HTR-8/SVneo (cell line): ENCODE measurements around the gene RAMACL.
"Not testable (repeated sequence)": the region's sequence is repeated elsewhere in the genome, so short reads cannot be mapped to it uniquely, and the experiment has no call there.

ENCODE experiments used
- DNase-seq: peaks from one replicate; pipeline ENCODE4 v3.0.0; 2011; ENCODE audit warnings: low spot score, mixed read lengths; ENCODE audit not compliant: insufficient read length
- FAIRE-seq: peaks from 2 replicates; lab custom pipeline; 2011; peaks lifted over from hg19 to GRCh38; lab: Jason Lieb, UNC

RAMACL gene

DNA sequence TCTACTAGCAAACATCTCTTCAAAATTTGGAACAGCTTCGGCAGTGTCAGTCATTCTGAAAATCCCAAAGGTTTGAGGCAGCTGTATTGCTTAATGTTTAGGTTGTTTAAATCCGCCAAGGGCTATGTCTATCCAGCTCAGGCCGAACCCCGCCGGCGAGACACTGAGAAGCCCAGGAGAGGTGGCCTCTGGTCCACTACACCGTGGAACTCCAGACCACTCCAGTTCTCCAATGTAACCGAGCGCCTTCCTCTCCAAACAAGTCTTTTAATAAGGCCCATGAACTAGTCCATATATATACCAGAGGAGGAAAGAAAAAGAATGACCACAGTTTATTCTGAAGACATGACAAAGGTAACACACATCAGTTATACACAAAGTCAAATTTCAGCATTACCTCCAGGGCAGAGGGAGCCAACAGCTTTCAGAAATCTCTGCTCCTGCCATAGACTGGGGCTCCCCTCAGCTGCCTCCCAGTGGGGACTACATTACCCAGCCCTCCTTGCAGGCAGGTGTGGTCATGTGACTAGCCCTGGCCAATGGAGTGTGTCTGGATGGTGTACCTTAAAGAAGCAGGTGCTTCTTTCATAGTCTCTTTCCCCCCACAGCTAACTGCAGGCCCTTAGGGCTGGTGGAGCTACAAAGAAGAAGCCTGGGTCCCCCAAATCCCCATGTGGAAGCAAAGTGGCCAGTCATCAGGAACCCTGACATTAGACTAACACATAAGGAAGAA, at the start of gene RAMACL:
Gene RAMACL, minus strand, starts transcription at position 255 of the 733 bp plus-strand sequence. Its CDS starts 201 bp downstream, at position 54.
- no peak for FAIRE-seq
- DNase-seq, result no peak

DNA sequence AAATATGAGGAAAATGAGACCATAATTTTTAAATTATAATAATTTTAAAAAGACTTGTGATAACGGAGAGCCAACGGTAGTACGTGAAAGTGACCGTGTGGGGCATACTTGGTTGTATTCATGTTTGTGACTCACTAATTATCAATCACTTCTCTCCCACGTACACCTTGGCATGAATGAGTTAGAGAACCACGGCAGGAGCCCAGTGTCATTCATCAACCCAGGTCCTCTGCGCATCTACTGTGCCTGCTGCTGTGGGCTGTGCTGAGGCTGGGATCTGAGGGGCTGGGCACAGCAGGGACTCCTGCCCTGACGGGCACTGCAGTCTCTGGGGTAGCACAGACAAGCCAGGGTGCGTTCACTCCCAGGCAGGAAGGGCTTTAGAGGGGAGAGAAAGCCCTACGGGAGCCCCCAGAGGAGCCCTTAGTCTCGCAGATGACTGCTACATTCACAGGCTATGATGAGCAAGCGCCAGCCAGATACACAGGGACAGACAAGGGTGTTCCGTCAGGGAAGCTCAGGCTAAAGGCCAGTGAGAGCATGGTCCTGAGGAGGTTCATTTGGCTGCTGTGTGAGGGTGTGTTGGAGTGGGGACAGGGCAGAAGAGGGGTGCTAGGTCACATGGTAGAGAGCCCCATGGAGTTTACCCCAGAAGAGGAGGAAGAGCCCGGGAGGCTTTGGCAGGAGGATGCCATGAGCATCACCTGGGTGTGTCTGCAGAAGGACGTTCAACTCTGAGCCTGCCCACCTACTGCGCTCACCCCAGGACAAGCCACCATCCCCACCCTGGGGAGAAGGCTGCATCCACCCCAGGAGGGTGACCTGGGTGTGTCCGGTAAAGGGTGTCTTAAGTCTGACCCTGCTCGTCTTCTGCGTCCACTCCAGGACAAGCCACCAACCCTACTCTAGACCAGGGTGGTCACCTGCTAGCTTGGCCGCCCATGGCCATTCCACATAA, 48.8 kb upstream of the RAMACL start:
- DNase-seq (no peak), FAIRE-seq (no peak)

DNA sequence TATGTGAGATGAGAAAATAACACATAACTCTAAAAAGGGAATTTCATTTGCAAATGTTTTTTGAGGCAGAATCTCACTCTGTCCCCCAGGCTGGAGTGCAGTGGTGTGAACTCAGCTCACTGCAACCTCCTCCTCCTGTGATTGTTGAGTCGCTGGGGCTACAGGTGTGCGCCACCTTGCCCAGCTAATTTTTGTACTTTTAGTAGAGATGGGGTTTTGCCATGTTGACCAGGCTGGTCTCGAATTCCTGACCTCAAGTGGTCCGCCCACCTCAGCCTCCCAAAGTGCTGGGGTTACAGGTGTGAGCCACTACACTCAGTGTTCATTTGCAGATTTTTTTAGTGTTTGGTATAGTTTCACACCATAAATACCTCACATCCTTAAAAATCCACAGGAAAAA, 48.1 kb upstream of the RAMACL start:
- FAIRE-seq, DNase-seq: not testable (repeated sequence)

DNA sequence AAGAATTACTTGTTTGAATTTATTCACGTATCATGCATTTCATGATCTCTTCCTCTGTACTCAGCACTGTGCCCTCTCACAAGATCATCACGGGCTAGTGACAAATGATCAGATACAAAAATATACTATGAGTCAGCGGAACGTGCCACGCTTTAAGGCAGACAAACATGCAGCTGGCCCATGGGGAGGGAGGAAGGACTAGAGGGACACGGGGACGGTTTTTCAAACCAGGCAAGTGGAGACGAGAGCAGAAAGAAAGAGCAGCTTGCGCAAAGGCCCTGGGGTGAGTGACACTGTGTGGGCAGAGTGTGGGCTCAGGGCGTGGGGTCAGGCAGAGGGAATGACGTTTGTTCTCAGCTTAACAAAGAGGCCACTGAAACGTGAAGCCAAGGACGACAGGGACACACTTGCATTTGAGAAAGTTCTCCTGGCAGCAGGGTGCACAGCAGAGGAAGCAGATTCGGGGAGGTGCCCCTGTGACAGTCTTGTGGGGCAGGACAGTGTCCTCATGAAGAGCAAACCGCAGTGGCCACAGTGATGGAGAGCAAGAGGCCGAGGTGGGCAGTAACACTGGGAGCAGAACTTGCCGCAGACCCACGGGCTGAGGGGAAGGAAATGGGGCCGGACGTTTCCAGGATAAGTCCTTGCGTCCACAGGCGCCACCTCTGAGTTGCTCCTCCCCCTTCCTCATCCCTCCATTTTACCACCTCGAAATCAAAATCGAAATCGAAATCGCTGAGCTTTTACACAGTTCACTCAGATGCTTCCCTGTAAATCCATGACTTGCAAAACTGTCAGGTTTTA, 47.5 kb upstream of the RAMACL start:
- no peak for FAIRE-seq

DNA sequence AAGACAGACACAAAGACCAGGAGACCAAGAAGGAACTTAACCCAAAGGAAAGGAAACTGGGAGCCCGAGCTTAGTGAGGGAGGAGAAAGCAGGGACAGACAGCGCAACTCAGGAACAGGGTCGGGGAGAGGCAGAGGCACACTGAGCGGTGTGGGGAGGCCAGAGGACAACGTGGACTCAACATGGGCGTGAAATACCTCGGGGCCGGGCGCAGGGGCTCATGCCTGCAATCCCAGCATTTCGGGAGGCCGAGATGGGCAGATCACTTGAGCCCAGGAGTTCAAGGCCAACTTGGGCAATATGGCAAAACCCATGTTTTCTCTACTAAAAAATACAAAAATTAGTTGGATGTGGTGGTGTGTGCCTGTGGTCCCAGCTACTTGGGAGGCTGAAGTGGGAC, 46.3 kb upstream of the RAMACL start:
- no peak for DNase-seq
- no peak for FAIRE-seq

More for the DNA sequence above, 47.5 kb upstream of the RAMACL start:
- no peak for DNase-seq

DNA sequence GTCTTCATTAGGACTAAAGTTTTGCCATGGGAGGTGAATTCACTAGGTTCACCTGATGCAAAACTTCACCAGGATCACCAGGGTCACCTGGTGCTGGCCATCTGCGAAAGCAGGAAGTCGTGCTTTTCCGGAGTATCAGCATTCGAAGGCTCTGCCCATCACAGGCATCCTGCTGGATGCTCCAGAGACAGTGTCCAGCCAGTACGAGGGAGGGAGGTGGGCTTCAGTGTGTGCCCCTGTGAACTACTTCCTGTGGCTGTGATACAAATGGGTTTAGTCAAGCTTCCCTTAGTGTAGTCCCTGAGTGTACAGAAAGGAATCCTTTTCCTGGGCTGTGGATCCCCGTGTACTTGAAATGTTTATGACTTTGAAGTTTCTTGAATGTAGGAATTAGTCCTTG, 44.0 kb upstream of the RAMACL start:
- FAIRE-seq, result no peak
- no peak for DNase-seq

DNA sequence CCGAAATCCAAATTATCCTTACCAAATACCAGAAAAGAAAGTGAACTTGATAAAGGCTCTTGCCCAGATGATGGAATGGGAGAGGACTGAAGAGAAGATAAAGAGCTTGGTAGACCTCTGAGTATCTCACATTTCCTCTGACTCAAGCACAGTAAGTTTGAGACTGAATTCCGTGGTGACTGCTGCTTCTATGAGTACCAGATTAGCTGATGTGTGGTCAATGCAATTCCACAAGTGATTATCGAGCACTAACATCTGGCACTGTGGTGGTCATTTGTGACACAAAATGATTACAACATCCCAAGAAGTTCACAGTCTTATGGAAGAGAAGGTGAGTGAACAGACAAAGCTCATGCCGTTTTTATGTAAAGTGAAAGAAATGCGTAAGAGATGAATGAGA, 43.1 kb upstream of the RAMACL start:
- FAIRE-seq (no peak), DNase-seq (no peak)

DNA sequence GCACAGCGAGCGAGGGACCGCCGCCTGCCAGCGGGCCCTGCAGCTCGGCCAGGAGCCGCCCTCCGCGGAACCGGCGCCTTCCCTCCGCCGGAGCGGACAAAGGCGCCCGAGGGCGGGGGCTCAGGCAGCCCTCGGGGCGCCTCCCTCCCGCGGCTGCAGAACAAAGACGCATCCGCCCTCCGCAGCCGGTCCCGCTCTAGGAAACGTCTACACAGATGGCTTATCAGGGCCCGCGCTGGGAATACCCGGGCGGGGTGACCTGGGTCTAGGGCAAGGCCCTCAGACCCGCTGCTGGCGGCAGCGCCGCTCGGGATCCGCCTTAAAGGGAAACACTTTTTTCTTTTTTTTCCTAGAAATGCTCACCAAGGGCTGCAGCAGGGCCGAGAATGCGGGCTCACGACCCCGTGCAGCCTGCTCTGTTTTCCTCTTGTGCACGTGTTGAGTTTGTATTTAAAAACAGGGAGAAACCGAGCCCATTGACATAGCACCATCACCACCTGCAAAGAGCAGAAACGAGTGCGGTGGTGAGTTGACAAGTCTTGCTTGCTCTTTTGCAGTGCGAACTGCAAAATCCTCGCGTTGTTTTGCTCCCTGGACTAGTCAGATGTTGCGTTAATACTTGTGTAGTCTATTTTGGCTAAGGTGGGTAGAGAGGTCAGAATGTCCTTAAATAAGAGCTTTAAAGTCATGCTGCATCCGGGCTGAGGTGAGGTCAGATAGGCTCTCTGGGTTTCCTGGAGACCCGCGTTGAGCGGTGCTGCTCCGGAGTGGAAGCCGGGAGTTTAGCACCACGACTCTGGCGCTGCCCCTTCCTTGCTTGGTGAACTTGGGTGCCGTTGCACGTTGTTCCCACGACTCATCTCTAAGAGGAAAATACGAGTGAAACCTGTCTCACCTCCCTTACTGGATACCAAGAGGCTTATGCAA, 41.7 kb upstream of the RAMACL start:
- DNase-seq (peak; percentile 22), FAIRE-seq (no peak)

DNA sequence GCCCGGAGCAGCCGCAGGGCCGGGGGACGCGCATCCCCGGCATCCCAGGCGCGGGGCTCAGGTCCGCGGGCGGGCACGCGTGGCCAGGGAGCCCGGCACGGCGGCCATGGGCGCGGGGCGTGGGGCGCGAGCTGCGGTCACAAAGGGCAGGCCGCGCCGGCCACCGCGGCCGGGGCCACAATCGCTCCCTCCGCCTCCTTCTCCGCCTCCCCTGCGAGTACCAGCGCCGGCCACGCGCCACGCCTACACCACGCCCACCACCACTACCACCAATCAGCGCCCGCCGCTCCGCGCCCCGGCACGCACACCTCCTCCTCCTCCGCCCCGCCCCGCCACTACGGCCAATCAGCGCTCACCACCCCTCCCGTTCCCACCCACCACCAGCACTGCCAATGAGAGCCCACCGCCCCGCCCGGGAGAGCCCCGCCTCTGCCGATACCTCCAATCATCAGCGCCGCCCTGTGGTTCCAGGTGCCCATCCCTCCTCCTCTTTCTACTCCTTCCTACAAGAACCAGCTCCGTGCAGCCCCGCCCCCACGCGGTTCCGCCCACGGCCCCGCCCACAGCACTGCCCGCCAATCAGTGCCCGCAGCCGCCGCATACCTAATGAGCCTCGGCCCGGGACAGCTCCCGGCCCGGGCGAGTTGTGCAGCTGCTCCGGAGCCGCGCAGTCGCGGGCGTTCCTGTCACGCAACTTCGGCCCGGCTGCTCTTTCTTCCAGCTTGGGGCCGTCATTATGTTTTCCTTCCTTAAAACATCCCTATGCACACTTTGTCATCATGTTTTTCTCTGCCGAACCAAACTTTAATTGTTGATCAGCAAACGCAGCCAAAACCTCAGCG, 40.8 kb upstream of the RAMACL start, which contains the start of gene RPS6KA2:
Gene RPS6KA2, minus strand, starts transcription at position 219 of the 842 bp plus-strand sequence. CDS start 232 bp downstream, outside the sequence.
- DNase-seq, result peak; percentile 90
- FAIRE-seq, result peak; percentile 93

DNA sequence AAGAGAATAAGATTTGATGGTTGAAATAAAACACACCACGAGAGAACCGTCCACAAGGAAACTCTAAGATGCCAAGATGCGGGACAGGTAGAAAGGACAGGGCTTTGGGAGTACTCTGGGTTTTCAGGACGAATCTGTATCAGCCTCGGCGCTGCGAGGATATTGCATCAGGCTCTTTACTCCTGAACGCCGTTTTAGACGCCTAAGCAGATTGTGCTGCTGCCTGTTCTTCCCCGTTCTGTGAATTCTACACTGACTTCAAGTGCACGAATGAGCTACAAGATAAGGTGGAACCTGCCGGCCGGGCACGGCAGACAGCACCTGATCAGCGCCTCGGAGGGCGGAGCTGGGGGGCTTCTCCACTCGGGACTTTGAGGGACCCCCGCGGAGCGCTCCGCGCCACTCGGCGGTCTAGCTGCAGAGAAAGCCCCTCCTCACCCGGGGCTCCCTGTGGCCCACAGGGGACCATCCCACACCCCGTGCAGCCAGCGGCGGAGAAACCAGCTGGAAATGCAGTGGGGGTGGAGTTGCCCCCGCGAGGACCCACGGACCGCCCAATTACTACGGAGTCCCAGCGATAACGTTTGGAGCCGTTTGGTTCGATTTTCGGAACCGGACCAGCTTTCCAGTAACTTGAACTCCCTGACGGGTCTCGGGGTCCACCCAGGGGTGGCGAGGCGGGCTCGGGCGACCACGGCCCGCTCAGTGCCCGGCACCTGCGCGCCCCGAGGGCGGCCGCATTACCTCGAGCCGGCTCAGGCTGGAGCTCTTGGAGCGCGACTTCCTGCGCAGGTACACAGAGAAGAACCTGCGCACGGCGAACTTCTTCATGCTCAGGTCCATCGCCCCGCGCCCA, 39.9 kb upstream of the RAMACL start:
- no peak for FAIRE-seq
- no peak for DNase-seq

DNA sequence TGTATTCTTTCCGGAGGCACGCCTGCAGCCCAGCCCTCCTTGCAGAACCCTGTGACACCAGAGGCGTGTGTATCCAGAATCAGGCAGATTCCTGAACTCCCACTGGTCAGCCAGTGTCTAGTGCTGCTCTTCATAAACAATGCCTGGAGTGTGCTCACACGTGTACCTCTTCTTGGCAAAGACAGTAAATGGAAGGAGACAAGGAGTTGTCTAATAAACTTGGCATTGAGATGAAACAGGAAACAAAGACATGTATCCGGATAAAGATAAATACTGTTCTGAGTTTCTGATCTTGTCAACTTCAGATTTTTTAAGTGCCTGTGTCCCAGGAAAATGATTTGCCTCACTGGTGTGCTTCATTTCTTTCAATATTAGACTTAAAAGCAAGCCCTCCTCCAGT, 38.9 kb upstream of the RAMACL start:
- DNase-seq, result no peak
- no peak for FAIRE-seq

DNA sequence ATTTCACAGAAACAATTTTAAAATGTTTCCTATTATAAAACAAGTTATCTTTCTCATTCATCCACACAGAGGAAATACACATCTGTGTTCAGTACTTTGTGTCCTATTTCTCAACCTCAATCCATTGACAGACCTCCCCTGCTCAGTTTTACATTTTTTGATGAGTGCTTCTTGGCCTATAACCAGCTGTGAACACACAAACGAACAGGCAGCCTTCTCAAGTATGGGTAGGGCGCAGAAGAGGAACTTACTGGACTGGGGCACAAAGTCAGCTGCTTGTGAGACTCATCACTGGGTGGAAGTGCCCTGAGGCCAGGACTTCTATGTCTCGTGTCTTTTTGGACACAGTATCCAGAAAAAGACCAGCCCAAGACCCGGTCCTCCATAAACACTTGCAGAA, 37.8 kb upstream of the RAMACL start:
- DNase-seq (no peak), FAIRE-seq (no peak)

DNA sequence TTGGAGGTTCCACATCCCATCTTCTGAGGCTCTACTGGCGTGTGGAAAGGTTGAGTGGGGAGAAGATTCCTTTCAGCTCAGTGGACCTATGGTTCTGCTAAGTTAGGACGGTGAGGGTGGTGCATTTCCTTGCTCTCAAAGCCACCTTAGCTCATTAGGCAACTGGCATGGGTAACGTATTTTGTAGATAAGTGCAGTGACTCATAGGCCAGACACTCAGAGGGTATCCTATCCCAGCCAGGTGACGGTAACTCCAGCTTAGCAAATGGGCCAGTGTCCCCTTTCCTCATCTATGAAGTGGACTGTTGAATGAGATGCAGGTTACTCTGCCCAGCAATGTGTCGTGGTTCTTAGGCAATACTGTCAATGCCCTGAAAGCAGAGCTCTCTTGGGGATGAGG, 36.8 kb upstream of the RAMACL start:
- FAIRE-seq, result no peak
- no peak for DNase-seq

DNA sequence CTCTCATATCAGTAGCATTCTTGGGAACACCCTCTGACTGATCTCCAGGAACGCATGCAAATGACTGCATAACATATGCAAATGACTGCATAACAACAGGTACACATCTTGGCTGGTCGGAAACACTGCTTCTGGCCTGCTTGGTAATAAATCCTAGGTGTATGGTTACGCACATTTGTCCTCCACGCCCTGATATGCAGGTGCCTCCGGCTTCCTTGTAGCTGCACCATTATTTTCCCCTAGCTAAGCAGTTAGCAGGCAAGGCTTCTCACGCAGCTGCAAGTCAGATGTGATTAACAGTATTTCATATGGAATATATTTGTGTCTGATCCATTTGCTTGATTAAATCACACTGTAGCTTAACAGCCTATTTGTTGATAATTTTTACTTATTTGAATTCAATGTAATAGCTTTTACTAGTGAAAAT, 34.6 kb upstream of the RAMACL start:
- DNase-seq, result no peak
- no peak for FAIRE-seq

DNA sequence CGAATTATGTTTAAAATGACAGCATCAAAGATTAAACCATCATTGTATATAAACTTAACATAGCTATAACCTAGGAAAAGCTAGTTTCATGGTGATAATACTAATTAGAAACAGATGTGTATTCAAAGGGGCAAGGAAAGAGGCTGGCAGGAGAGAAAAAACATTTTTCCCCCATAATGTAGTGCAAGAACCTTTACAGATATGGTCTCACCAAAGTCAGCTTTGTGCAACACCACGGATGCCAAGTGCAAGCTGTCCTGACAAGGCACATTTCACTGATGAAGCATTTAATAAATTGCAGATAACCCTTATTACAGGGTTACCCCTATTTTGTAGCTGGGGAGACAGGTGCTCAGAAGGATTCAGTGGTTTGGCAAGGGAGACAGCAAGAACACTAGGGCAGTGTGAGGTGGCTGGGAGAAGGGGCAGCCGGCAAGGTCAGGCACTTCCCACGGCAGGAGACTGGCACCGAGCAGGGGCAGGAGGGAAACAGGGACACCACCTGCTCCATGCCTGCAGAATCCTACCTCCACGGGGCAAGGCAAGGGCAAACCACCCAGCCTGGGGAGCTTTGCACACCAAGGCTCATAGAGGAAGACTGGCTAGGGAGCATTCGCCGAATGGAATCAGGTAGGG, 34.1 kb upstream of the RAMACL start:
- FAIRE-seq, result no peak
- no peak for DNase-seq

DNA sequence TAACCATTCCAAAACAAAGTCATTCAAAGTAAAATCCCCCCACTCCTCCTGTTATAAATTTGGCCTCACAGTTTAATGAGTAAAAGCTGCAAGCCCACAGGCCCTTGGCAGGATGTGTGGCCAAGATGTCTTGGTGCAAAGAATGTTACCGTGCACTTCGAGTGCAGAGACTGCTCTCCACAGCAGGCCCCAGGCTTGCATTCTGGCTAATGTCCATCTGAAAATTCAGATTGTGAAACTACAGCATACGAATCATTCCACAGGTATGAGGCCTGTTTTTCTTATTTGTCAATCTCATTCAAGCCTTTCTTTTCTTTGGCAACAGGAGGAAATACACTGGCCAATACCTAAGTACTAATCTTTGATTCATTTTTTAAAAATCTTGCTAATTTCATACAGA, 33.4 kb upstream of the RAMACL start:
- FAIRE-seq, result no peak

More for the DNA sequence above, 33.4 kb upstream of the RAMACL start:
- DNase-seq, result peak; percentile 28
